Neural cell (in vitro differentiated cells): ENCODE measurements around the gene F8A1. TPM values are rescaled to one million over a fixed set of nuclear protein-coding genes. Genes with fewer than 3 reads are reported as not detected.
"Not testable (repeated sequence)": the region's sequence is repeated elsewhere in the genome, so short reads cannot be mapped to it uniquely, and the experiment has no call there.

Experiments used
- H2AFZ ChIP-seq: fragments of 200-600, 300-800 bp; sonication (generic), shearing (Covaris generic); 2 replicates; pipeline ENCODE4 v1.6.0; 2014; ENCODE audit warnings: low read depth, mild to moderate bottlenecking, antibody characterized with exemption, low read length, moderate library complexity
- H3F3A ChIP-seq: fragments of 200-600 bp; shearing (Covaris generic); 2 replicates; pipeline ENCODE4 v1.6.1; 2016; ENCODE audit warnings: mild to moderate bottlenecking, moderate library complexity, mixed read lengths, antibody characterized with exemption, low read length; ENCODE audit not compliant: insufficient read depth, poor library complexity, severe bottlenecking
- H3K27ac ChIP-seq: fragments of 200-600, 300-800 bp; sonication (generic), shearing (Covaris generic); 2 replicates; pipeline ENCODE4 v1.5.1; 2014; ENCODE audit warnings: mild to moderate bottlenecking, low read length, moderate library complexity
- H3K27me3 ChIP-seq: fragments of 300-800, 200-600 bp; sonication (generic), shearing (Covaris generic); 2 replicates; pipeline ENCODE4 v1.6.0; 2014; ENCODE audit warnings: mild to moderate bottlenecking, low read depth, low read length, moderate library complexity; ENCODE audit not compliant: insufficient read depth
- H3K36me3 ChIP-seq: fragments of 300-800, 200-600 bp; sonication (generic), shearing (Covaris generic); 2 replicates; pipeline ENCODE4 v1.5.1; 2014; ENCODE audit warnings: mild to moderate bottlenecking, antibody characterized with exemption, low read length, moderate library complexity; ENCODE audit not compliant: insufficient read depth
- H3K4me2 ChIP-seq: fragments of 300-800, 200-600 bp; sonication (generic), shearing (Covaris generic); 2 replicates; pipeline ENCODE4 v1.6.0; 2014; ENCODE audit warnings: mild to moderate bottlenecking, low read length
- H3K4me3 ChIP-seq: fragments of 300-800, 200-600 bp; sonication (generic), shearing (Covaris generic); 2 replicates; pipeline ENCODE4 v1.5.1; 2014; ENCODE audit warnings: mild to moderate bottlenecking, low read length, moderate library complexity
- H3K79me2 ChIP-seq: fragments of 200-600 bp; shearing (Covaris generic); replicated peaks from 2 replicates; pipeline ENCODE4 v1.6.0; 2014; ENCODE audit warnings: mild to moderate bottlenecking, low read length, moderate library complexity; ENCODE audit not compliant: insufficient read depth
- H3K9ac ChIP-seq: fragments of 300-800, 200-600 bp; sonication (generic), shearing (Covaris generic); 2 replicates; pipeline ENCODE4 v1.6.1; 2016; ENCODE audit warnings: mild to moderate bottlenecking, low read length, mixed read lengths
- H3K9me2 ChIP-seq: fragments of 200-600 bp; shearing (Covaris generic); 2 replicates; pipeline ENCODE4 v1.6.1; 2016; ENCODE audit warnings: mild to moderate bottlenecking, low read length, mixed read lengths; ENCODE audit not compliant: insufficient read depth
- H3K9me3 ChIP-seq: fragments of 200-600, 300-800 bp; sonication (generic), shearing (Covaris generic); 2 replicates; pipeline ENCODE4 v1.6.1; 2016; ENCODE audit warnings: mild to moderate bottlenecking, mixed run types, low read length, moderate library complexity, mixed read lengths
- H4K20me1 ChIP-seq: fragments of 200-600 bp; shearing (Covaris generic); 2 replicates; pipeline ENCODE4 v1.6.1; 2016; ENCODE audit warnings: mild to moderate bottlenecking, mixed run types; ENCODE audit not compliant: insufficient read depth
- CTCF ChIP-seq: fragments of 450-650 bp; IDR thresholded peaks from 2 replicates; pipeline ENCODE4 v1.5.1; 2014; ENCODE audit warnings: antibody characterized with exemption, mild to moderate bottlenecking, moderate library complexity; ENCODE audit not compliant: poor library complexity, severe bottlenecking
- EP300 ChIP-seq: fragments of 450-650 bp; conservative IDR thresholded peaks from 2 replicates; pipeline ENCODE4 v1.6.1; 2014; ENCODE audit warnings: antibody characterized with exemption, mild to moderate bottlenecking, moderate library complexity; ENCODE audit not compliant: poor library complexity, severe bottlenecking
- EZH2 ChIP-seq: fragments of 200-600, 300-800 bp; shearing (Covaris generic), sonication (generic); IDR thresholded peaks from 2 replicates; pipeline ENCODE4 v1.6.1; 2014; ENCODE audit warnings: antibody characterized with exemption, low read length, borderline replicate concordance, mild to moderate bottlenecking; ENCODE audit not compliant: insufficient read depth, poor library complexity, severe bottlenecking
- MXI1 ChIP-seq: fragments of 450-650 bp; conservative IDR thresholded peaks from 2 replicates; pipeline ENCODE4 v1.6.1; 2014; ENCODE audit warnings: antibody characterized with exemption, mild to moderate bottlenecking; ENCODE audit not compliant: poor library complexity, severe bottlenecking
- POLR2AphosphoS5 ChIP-seq: IDR thresholded peaks from 2 replicates; pipeline ENCODE4 v1.6.1; 2012
- RAD21 ChIP-seq: fragments of 450-650 bp; conservative IDR thresholded peaks from 2 replicates; pipeline ENCODE4 v1.6.1; 2014; ENCODE audit warnings: antibody characterized with exemption, mild to moderate bottlenecking, moderate library complexity
- SMC3 ChIP-seq: fragments of 450-650 bp; conservative IDR thresholded peaks from 2 replicates; pipeline ENCODE4 v1.6.1; 2014; ENCODE audit warnings: antibody characterized with exemption, mild to moderate bottlenecking, moderate library complexity; ENCODE audit not compliant: poor library complexity
- TAF1 ChIP-seq: IDR thresholded peaks from 2 replicates; pipeline ENCODE4 v1.6.1; 2012; ENCODE audit warnings: low read depth
- polyA plus RNA-seq: library from polyadenylated mRNA; depleted of rRNA; stranded (reverse); fragments of >200 nt; gene quantifications from 2 replicates; pipeline ENCODE4 v1.2.3, GENCODE V29; 2014
- TF ChIP-seq, protein P1 (sequence below): IDR thresholded peaks from 2 replicates; pipeline ENCODE4 v1.6.1; 2012; ENCODE audit warnings: borderline replicate concordance

F8A1 gene
- polyA plus RNA-seq, 1 donor from 2014 or later = 1.8 TPM

DNA sequence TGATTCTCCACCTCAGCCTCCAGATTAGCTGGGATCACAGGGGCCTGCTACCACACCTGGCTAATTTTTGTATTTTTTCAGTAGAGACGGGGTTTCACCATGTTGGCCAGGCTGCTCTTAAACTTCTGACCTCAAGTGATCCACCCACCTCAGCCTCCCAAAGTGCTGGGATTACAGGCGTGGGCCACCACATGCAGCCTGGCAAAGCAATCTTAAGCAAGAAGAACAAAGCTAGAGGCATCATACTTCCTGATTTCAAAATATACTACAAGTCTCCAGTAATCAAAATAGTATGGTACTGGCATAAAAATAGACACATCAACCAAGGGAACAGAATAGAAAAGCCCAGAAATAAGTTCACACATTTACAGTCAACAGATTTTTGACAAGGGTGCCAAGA, 12.8 kb upstream of the F8A1 start:
- H3K27ac ChIP-seq = no peak overlapping the region
- H3K9me3 ChIP-seq = no peaks in the 10 kb centered on the region
- H3K27me3 ChIP-seq = no peaks in the 10 kb centered on the region
- no peaks in the 10 kb centered on the region for H3F3A ChIP-seq
- no peak overlapping the region for H3K4me3 ChIP-seq
- no peak overlapping the region for H3K4me2 ChIP-seq
- H3K9ac ChIP-seq = no peak overlapping the region
- H3K79me2 ChIP-seq = no peaks in the 10 kb centered on the region
- no peak overlapping the region for H2AFZ ChIP-seq
- no peaks in the 10 kb centered on the region for H3K36me3 ChIP-seq
- H3K9me2 ChIP-seq = no peaks in the 10 kb centered on the region
- no peaks in the 10 kb centered on the region for H4K20me1 ChIP-seq
- TF ChIP-seq MXI1 (no peak), RAD21 (no peak), POLR2AphosphoS5 (no peak), TAF1 (no peak), SMC3 (no peak), EZH2 (no peak), EP300 (no peak), CTCF (no peak)
- TF ChIP-seq, protein P1, sequence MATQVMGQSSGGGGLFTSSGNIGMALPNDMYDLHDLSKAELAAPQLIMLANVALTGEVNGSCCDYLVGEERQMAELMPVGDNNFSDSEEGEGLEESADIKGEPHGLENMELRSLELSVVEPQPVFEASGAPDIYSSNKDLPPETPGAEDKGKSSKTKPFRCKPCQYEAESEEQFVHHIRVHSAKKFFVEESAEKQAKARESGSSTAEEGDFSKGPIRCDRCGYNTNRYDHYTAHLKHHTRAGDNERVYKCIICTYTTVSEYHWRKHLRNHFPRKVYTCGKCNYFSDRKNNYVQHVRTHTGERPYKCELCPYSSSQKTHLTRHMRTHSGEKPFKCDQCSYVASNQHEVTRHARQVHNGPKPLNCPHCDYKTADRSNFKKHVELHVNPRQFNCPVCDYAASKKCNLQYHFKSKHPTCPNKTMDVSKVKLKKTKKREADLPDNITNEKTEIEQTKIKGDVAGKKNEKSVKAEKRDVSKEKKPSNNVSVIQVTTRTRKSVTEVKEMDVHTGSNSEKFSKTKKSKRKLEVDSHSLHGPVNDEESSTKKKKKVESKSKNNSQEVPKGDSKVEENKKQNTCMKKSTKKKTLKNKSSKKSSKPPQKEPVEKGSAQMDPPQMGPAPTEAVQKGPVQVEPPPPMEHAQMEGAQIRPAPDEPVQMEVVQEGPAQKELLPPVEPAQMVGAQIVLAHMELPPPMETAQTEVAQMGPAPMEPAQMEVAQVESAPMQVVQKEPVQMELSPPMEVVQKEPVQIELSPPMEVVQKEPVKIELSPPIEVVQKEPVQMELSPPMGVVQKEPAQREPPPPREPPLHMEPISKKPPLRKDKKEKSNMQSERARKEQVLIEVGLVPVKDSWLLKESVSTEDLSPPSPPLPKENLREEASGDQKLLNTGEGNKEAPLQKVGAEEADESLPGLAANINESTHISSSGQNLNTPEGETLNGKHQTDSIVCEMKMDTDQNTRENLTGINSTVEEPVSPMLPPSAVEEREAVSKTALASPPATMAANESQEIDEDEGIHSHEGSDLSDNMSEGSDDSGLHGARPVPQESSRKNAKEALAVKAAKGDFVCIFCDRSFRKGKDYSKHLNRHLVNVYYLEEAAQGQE = no peak

- H3K27me3 ChIP-seq, H3K79me2 ChIP-seq, H3K9me3 ChIP-seq, H3K9ac ChIP-seq, H3K27ac ChIP-seq, H3K9me2 ChIP-seq, H3K4me2 ChIP-seq, H3F3A ChIP-seq, H2AFZ ChIP-seq, H4K20me1 ChIP-seq, H3K36me3 ChIP-seq, H3K4me3 ChIP-seq: not testable (repeated sequence)
These were observed 2.1 kb upstream of the F8A1 start for GRCh38 chrX:154884069-154884468.

DNA sequence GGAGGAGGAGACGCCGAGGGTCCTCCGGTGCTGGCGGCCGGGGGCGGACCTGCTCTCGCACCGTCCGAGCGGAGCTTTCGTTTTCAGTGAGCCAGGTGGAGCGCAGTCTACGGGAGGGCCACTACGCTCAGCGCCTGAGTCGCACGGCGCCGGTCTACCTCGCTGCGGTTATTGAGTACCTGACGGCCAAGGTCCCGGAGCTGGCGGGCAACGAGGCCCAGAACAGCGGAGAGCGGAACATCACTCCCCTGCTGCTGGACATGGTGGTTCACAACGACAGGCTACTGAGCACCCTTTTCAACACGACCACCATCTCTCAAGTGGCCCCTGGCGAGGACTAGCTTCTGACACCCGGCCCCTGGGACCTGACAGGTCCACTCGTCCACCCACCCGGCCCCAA, 1.1 kb upstream of the F8A1 start:
- not testable (repeated sequence) for H3K27me3 ChIP-seq, H3K9me2 ChIP-seq, H4K20me1 ChIP-seq, H3F3A ChIP-seq, H3K27ac ChIP-seq, H3K36me3 ChIP-seq, H3K79me2 ChIP-seq, H3K4me2 ChIP-seq, H3K4me3 ChIP-seq, H3K9me3 ChIP-seq, H2AFZ ChIP-seq, H3K9ac ChIP-seq

GRCh38 chrX:154885549-154885948, 606 bp upstream of the F8A1 start:
- H3K9me2 ChIP-seq, H3F3A ChIP-seq, H2AFZ ChIP-seq: not testable (repeated sequence)

GRCh38 chrX:154886789-154887221, 650 bp downstream of the F8A1 start:
- not testable (repeated sequence) for H2AFZ ChIP-seq, H3K4me2 ChIP-seq, H3K9me2 ChIP-seq, H3K36me3 ChIP-seq, H3K27me3 ChIP-seq, H3K27ac ChIP-seq, H3F3A ChIP-seq, H4K20me1 ChIP-seq, H3K9me3 ChIP-seq, H3K9ac ChIP-seq, H3K79me2 ChIP-seq, H3K4me3 ChIP-seq

More at GRCh38 chrX:154885549-154885948, 606 bp upstream of the F8A1 start:
- H3K27ac ChIP-seq, H3K9me3 ChIP-seq, H3K4me2 ChIP-seq, H3K79me2 ChIP-seq, H3K4me3 ChIP-seq, H3K27me3 ChIP-seq, H4K20me1 ChIP-seq, H3K36me3 ChIP-seq, H3K9ac ChIP-seq: not testable (repeated sequence)
